Stomach (tissue), 4 donors: ENCODE measurements around the gene AGAP3.

Experiments
- POLR2AphosphoS5 ChIP-seq, 3 donors: sonication (generic); formaldehyde crosslinking; IDR thresholded peaks; one replicate each; pipeline ENCODE4 v1.6.1; 2016; ENCODE audit warnings: antibody characterized with exemption in 3 of 3
- TF ChIP-seq, protein P1 (sequence below), 7 experiments: fragments of 450-650 bp in 4 of 7; fragments of 200-600 bp in 3 of 7; sonication (generic) in 3 of 7; IDR thresholded peaks; one replicate each; pipeline ENCODE4 v1.5.1; 2016 to 2019; ENCODE audit warnings: antibody characterized with exemption in 7 of 7, control low read depth in 2 of 7, mild to moderate bottlenecking in 1 of 7

DNA sequence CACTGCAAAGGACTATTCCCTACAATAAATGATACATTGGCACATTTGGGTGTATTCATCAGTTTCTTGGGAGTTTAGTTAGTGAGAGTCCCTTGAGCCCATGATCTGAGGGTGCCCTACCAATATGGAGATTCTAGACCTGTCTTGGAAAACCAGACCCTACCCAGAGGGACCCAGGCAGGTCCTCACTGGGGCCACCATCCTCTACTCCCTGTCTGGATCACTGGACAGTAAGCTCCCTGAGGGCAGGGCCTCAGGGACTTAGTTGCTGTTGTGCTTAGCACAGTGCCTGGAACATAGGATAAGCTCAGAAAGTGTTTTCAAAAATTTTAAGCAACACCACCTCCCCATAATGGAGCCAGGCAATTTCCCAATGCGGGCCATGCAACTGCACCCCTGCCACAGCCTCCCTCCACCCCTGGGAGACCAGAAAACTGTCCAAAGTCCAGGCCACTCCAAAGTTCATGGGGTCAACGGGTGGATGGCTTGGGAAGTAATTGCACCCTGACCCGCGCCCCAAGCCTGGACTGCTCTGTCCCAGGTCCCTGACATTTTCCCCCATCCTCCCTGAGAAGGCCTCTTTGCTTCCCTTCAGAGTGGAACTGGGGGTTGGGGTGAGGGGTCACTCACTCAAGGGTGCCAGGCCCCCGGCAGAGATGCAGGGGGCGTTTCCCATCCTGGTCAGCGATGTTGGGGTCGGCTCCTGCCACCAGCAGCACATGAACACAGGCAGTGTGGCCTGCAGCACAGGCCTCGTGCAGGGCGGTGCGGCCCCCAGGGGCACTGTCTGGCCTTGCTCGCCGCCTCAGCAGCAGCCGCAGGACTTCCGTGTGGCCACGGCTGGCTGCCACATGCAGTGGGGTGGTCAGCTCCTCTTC lies 99.7 kb downstream of the AGAP3 start:
- TF ChIP-seq, protein P1, sequence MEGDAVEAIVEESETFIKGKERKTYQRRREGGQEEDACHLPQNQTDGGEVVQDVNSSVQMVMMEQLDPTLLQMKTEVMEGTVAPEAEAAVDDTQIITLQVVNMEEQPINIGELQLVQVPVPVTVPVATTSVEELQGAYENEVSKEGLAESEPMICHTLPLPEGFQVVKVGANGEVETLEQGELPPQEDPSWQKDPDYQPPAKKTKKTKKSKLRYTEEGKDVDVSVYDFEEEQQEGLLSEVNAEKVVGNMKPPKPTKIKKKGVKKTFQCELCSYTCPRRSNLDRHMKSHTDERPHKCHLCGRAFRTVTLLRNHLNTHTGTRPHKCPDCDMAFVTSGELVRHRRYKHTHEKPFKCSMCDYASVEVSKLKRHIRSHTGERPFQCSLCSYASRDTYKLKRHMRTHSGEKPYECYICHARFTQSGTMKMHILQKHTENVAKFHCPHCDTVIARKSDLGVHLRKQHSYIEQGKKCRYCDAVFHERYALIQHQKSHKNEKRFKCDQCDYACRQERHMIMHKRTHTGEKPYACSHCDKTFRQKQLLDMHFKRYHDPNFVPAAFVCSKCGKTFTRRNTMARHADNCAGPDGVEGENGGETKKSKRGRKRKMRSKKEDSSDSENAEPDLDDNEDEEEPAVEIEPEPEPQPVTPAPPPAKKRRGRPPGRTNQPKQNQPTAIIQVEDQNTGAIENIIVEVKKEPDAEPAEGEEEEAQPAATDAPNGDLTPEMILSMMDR (IDR thresholded peaks at IDR 0.05): no peak
- no peak for TF ChIP-seq POLR2AphosphoS5 (IDR thresholded peaks at IDR 0.05)
